Tibial artery (tissue), 4 donors: ENCODE results near the gene ECI1.

Experiments
- DNase-seq, 2 donors: peaks; one replicate each; pipeline ENCODE4 v3.0.0-alpha.2; 2019
- H3K27ac ChIP-seq, 2 donors: fragments of 200-600 bp; sonication (generic) in 1 of 2; 1 replicate in 1 of 2; 2 replicates in 1 of 2; pipeline ENCODE4 v1.5.1; 2018 to 2019; ENCODE audit warnings: mild to moderate bottlenecking in 1 of 2
- H3K27me3 ChIP-seq, 2 donors: fragments of 200-600 bp; sonication (generic) in 1 of 2; one replicate each; pipeline versions ENCODE4 v1.5.1 to v1.6.0; 2016 to 2019
- H3K36me3 ChIP-seq, 3 donors: fragments of 200-600 bp; sonication (generic) in 2 of 3; one replicate each; pipeline ENCODE4 v1.5.1; 2016 to 2019; ENCODE audit warnings: mild to moderate bottlenecking in 2 of 3
- H3K4me1 ChIP-seq, 4 donors: fragments of 200-600 bp; sonication (generic) in 2 of 4; 1 replicate in 3 of 4; 2 replicates in 1 of 4; pipeline ENCODE4 v1.5.1; 2016 to 2019
- H3K4me3 ChIP-seq, 2 donors: fragments of 200-600 bp; sonication (generic) in 1 of 2; 1 replicate in 1 of 2; 2 replicates in 1 of 2; pipeline ENCODE4 v1.5.1; 2018 to 2019; ENCODE audit warnings: mild to moderate bottlenecking in 2 of 2
- H3K9me3 ChIP-seq, 3 donors: fragments of 200-600 bp; sonication (generic) in 1 of 3; one replicate each; pipeline ENCODE4 v1.5.1; 2016 to 2019
- intact Hi-C: fragments of 100-400 bp; cut with DNase I; formaldehyde crosslinking; loops from one replicate; pipeline ENCODE4 v1.15.0; 2023; ENCODE audit warnings: low total_unique reads
- TF ChIP-seq, protein P1 (sequence below), 2 experiments: fragments of 200-600 bp in 1 of 2; fragments of 450-650 bp in 1 of 2; IDR thresholded peaks; one replicate each; pipeline ENCODE4 v1.5.1; 2017 to 2019; ENCODE audit warnings: antibody characterized with exemption in 2 of 2, mild to moderate bottlenecking in 1 of 2, moderate library complexity in 1 of 2

ECI1 gene

DNA sequence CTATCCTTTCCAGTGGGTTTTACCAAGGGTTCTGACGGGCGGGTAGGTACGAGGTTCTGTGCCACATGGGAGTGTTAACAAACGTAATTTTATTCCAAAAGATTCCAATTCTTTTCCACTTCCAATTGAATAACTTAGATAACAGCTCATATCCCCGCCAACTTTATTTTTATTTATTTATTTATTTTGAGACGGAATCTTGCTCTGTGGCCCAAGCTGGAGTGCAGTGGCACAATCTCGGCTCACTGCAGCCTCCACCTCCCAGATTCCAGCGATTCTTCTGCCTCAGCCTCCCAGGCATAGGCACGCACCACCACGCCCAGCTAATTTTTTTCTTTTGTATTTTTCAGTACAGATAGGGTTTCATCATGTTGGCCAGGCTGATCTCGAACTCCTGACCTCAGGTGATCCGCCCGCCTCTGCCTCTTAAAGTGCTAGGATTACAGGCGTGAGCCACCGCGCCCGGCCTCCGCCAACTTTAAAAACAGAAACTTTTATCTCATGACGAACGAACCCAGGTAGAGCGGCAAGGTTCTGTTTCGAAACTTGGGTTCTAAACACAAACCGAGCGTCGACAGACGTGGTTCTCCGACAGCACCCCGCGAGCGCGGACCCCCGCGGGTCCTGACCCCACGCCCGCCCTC lies 613 bp downstream of the ECI1 start:
- Histone ChIP-seq H3K4me3 (peak overlapping the region; percentile 61 to 78), H3K27ac (peak overlapping the region; percentile 84 to 90), H3K9me3 (no peaks in the 10 kb centered on the region), H3K27me3 (no peaks in the 10 kb centered on the region), H3K36me3 (peaks cover 38 to 46% (median 44%) of the 10 kb centered on the region in 3 donors), H3K4me1 (peaks cover 9 to 22% (median 17%) of the 10 kb centered on the region in 4 donors)
- intact Hi-C loops, result no loop called here
- TF ChIP-seq, protein P1, sequence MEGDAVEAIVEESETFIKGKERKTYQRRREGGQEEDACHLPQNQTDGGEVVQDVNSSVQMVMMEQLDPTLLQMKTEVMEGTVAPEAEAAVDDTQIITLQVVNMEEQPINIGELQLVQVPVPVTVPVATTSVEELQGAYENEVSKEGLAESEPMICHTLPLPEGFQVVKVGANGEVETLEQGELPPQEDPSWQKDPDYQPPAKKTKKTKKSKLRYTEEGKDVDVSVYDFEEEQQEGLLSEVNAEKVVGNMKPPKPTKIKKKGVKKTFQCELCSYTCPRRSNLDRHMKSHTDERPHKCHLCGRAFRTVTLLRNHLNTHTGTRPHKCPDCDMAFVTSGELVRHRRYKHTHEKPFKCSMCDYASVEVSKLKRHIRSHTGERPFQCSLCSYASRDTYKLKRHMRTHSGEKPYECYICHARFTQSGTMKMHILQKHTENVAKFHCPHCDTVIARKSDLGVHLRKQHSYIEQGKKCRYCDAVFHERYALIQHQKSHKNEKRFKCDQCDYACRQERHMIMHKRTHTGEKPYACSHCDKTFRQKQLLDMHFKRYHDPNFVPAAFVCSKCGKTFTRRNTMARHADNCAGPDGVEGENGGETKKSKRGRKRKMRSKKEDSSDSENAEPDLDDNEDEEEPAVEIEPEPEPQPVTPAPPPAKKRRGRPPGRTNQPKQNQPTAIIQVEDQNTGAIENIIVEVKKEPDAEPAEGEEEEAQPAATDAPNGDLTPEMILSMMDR (IDR thresholded peaks at IDR 0.05), result no peak
- no peak for DNase-seq

DNA sequence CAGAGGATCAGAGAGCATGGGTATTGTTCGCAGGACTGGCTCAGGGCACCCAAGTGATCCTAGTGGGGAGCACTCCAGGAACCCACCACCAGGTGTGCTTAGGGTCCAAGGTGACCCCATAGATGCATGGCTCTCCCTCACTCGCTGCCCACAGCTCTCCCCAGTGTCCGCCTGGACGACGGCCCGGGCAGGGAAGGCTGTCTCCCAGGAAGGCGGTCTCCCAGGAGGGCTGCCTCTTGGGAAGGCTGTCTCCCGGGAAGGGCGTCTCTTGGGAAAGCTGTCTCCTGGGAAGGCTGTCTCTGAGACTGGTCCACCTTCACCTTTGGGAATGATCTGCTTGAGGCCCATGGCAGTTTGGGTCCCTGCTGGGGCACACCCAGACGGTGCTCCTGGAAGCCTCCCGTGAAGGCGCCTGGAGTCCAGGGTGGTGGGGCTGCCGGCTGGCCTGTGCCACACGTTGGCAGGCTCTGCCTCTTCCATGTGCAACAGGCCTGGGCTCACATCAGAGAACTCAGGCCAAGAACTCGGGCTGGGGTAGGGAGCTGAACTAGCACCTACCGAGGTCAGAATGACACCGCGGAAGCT lies 5.0 kb downstream of the ECI1 start:
- peaks cover 43 to 55% (median 49%) of the 10 kb centered on the region in 3 donors for H3K36me3 ChIP-seq
- intact Hi-C loops, result no loop called here

DNA sequence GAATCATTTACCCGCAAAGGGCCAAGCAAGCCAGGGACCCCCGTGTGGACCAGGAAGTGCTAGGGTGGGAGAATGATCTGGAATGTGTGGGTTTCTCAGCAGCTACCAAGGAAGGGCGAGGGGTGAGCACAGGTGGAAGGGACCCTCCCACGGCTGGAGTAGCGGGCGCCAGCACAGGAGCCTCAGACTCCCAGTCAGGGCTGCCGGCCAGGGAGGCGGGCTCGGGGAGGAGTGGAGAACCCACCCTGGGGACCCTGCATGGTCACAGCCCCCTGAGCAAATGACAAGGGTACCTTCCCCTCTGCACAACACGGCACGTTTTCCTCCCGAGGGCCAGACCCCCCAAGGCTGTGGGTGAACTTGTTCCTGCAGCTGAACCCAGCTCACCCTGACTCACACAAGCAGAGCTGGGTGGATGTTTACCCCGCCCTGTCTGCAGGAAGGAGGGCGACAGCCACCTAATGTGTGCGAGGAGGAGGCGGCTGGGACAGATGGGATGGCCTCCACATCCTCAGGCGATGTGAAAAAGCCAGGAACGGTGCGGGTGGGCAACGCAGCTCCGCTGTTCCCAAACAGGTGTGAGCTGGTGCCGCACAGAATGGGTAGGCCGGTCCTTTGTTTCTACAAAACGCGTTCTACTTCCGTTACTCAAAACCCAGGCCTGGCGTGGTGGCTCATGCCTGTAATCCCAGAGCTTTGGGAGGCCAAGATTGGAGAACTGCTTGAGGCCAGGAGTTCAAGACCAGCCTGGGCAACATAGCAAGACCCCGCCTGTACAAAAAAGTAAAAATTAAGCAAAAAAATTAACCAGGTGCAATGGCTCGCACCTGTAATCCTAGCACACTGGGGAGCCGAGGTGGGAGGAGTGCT lies 6.2 kb downstream of the ECI1 start:
- Histone ChIP-seq H3K9me3 (no peaks in the 10 kb centered on the region), H3K27ac (no peak overlapping the region), H3K4me1 (peaks cover 0 to 6% (median 2%) of the 10 kb centered on the region in 4 donors), H3K36me3 (peaks cover 43 to 67% (median 49%) of the 10 kb centered on the region in 3 donors), H3K27me3 (no peaks in the 10 kb centered on the region), H3K4me3 (no peak overlapping the region)
- intact Hi-C loops, result no loop called here
- no peak for DNase-seq
- TF ChIP-seq, protein P1 (IDR thresholded peaks at IDR 0.05), result no peak

More for the DNA sequence above, 5.0 kb downstream of the ECI1 start:
- Histone ChIP-seq H3K9me3 (no peaks in the 10 kb centered on the region), H3K4me1 (peaks cover under 1 to 12% (median 9%) of the 10 kb centered on the region in 4 donors), H3K27me3 (no peaks in the 10 kb centered on the region), H3K27ac (no peak overlapping the region), H3K4me3 (no peak overlapping the region)
- DNase-seq, result no peak
- TF ChIP-seq, protein P1 (IDR thresholded peaks at IDR 0.05), result no peak

DNA sequence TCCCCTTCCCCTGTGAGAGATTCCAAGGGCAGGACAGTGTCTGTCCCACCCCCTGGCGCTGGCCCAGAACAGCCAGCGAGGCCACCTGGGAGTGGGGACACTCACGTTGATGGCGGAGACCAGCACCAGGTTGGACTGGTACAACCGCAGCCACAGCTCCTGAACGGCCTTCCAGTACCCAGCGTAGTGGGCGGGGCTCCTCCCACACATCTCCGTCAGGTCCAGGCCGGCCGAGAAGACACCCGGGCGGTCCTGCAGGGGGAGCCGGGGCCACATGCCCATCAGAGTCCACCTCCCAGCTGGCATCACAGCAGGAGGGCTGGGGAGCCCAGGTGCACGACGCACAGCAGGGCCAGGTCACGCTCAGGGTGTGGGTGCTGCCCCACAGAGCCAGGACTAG lies 7.1 kb downstream of the ECI1 start:
- no peak overlapping the region for H3K27ac ChIP-seq
- H3K36me3 ChIP-seq, result peaks cover 43 to 76% (median 49%) of the 10 kb centered on the region in 3 donors
- H3K4me3 ChIP-seq, result no peak overlapping the region
- H3K27me3 ChIP-seq, result no peaks in the 10 kb centered on the region
- no peaks in the 10 kb centered on the region for H3K9me3 ChIP-seq
- intact Hi-C loops, result no loop called here
- no peak for DNase-seq
- no peaks in the 10 kb centered on the region for H3K4me1 ChIP-seq
- TF ChIP-seq, protein P1 (IDR thresholded peaks at IDR 0.05), result no peak

DNA sequence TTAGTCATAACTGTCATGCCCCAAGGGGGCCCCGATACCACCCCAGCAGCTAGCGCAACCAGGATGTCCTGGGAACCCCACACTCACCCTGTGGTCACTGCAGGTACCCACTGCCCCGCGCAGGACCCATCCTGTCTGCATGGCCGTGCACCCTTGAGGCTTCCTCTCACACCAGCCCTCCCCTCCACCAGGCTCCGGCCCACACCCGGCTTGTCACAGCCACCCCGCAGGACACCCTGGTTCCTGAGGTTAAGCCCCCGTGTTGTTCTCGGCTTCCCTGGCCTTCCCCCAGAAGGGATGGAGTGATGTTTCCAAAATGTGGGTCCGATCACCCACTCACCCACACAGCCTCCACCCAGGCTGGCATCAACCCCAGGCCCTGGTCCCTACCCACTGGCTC lies 7.6 kb downstream of the ECI1 start:
- peaks cover 43 to 78% (median 45%) of the 10 kb centered on the region in 3 donors for H3K36me3 ChIP-seq
- H3K27me3 ChIP-seq, result no peaks in the 10 kb centered on the region
- no peak overlapping the region for H3K27ac ChIP-seq
- no peaks in the 10 kb centered on the region for H3K4me1 ChIP-seq
- H3K4me3 ChIP-seq, result no peak overlapping the region
- intact Hi-C loops, result no loop called here
- no peak for DNase-seq
- H3K9me3 ChIP-seq, result no peaks in the 10 kb centered on the region
- TF ChIP-seq, protein P1 (IDR thresholded peaks at IDR 0.05), result no peak
